Natural killer cell (primary cell): ENCODE measurements around the gene SLC2A13. TPM values are rescaled to one million over a fixed set of nuclear protein-coding genes. Genes with fewer than 3 reads are reported as not detected.

Source experiments
- ATAC-seq, 3 donors: fragments of 150-1000 bp in 2 of 3; fragments of 200-7000 bp in 1 of 3; cut with Tn5 transposase; 1 replicate in 1 of 3; 2 replicates in 2 of 3; pipeline ENCODE4 v1.10.0; 2021; ENCODE audit warnings: mild to moderate bottlenecking in 2 of 3, moderate library complexity in 2 of 3
- DNase-seq, 2 donors: peaks; one replicate each; pipeline versions ENCODE4 v3.0.0 to v3.0.0-alpha.2; 2013 to 2021; ENCODE audit warnings: mixed read lengths in 1 of 2
- H3K27ac ChIP-seq: one replicate; pipeline ENCODE4 v1.5.1; 2013; ENCODE audit warnings: mild to moderate bottlenecking, low read length
- H3K27me3 ChIP-seq: one replicate; pipeline ENCODE4 v1.6.1; 2013; ENCODE audit warnings: low read length; ENCODE audit not compliant: control insufficient read depth, insufficient read depth
- H3K36me3 ChIP-seq: one replicate; pipeline ENCODE4 v1.6.1; 2013; ENCODE audit warnings: low read length; ENCODE audit not compliant: control insufficient read depth, insufficient read depth
- H3K4me1 ChIP-seq: one replicate; pipeline ENCODE4 v1.6.1; 2013; ENCODE audit warnings: low read length; ENCODE audit not compliant: control insufficient read depth, insufficient read depth
- H3K4me3 ChIP-seq: one replicate; pipeline ENCODE4 v1.5.1; 2013; ENCODE audit warnings: low read length
- H3K9me3 ChIP-seq: one replicate; pipeline ENCODE4 v1.6.1; 2013; ENCODE audit warnings: low read length; ENCODE audit not compliant: control insufficient read depth, insufficient read depth
- H3K27ac Mint-ChIP-seq, 2 donors: one replicate each; pipeline ENCODE4 v1.8.0; 2022; ENCODE audit warnings: mild to moderate bottlenecking in 2 of 2, mixed read lengths in 2 of 2, moderate library complexity in 1 of 2
- H3K27me3 Mint-ChIP-seq, 2 donors: one replicate each; pipeline ENCODE4 v1.8.0; 2022; ENCODE audit warnings: low read depth in 2 of 2, mixed read lengths in 2 of 2
- H3K36me3 Mint-ChIP-seq: one replicate; pipeline ENCODE4 v1.8.0; 2022; ENCODE audit warnings: mixed read lengths
- H3K4me1 Mint-ChIP-seq, 2 donors: one replicate each; pipeline ENCODE4 v1.8.0; 2022; ENCODE audit warnings: mixed read lengths in 2 of 2
- H3K4me3 Mint-ChIP-seq: one replicate; pipeline ENCODE4 v1.8.0; 2022; ENCODE audit warnings: mild to moderate bottlenecking, moderate library complexity, mixed read lengths
- H3K9me3 Mint-ChIP-seq, 2 donors: one replicate each; pipeline ENCODE4 v1.8.0; 2022; ENCODE audit warnings: mixed read lengths in 2 of 2
- CTCF ChIP-seq: fragments of 200-600 bp; IDR thresholded peaks from one replicate; pipeline ENCODE4 v1.8.0; 2022; ENCODE audit warnings: antibody characterized with exemption
- WGBS: methylation state at CpG from one replicate; pipeline ENCODE4 v1.1.7; 2013; ENCODE audit warnings: missing lambda C conversion rate; ENCODE audit not compliant: insufficient coverage; 5-methylcytosine and 5-hydroxymethylcytosine counted together
- intact Hi-C: fragments of 100-400 bp; cut with micrococcal nuclease; formaldehyde crosslinking; loops from one replicate; pipeline ENCODE4 v1.14.2; 2022
- total RNA-seq, 4 donors: library from RNA; stranded (reverse); fragments of 120-200 nt in 1 of 4; gene quantifications; one replicate each; pipeline versions ENCODE4 v1.2.3 to v1.2.4, GENCODE V29; 2013 to 2022

SLC2A13 gene
- total RNA-seq, 3 donors from 2014 or later (not counting 1 experiment from before 2014, with no cell fraction given), result 6.0 to 10.9 (median 8.7) TPM

GRCh38 chr12:39839072-39839471 is 266.8 kb downstream of the SLC2A13 start:
- TF ChIP-seq CTCF, result no peak
- Mint-ChIP-seq H3K27ac (no peak overlapping the region), H3K27me3 (no peaks in the 10 kb centered on the region), H3K36me3 (no peaks in the 10 kb centered on the region), H3K4me3 (no peak overlapping the region), H3K4me1 (no peaks in the 10 kb centered on the region), H3K9me3 (no peaks in the 10 kb centered on the region)
- intact Hi-C loops, result no loop called here
- WGBS, result 97% methylated on average over 4 of the region's 6 CpGs
- H3K4me1 ChIP-seq, result no peaks in the 10 kb centered on the region
- H3K9me3 ChIP-seq, result no peaks in the 10 kb centered on the region
- no peaks in the 10 kb centered on the region for H3K36me3 ChIP-seq
- H3K4me3 ChIP-seq, result no peak overlapping the region
- no peaks in the 10 kb centered on the region for H3K27me3 ChIP-seq
- ATAC-seq, result no peak
- DNase-seq, result no peak
- H3K27ac ChIP-seq, result no peak overlapping the region

- H3K9me3 ChIP-seq, result no peaks in the 10 kb centered on the region
- H3K36me3 ChIP-seq, result no peaks in the 10 kb centered on the region
- H3K4me1 Mint-ChIP-seq, result no peaks in the 10 kb centered on the region
- H3K4me1 ChIP-seq, result no peaks in the 10 kb centered on the region
- no peak for ATAC-seq
- no peak overlapping the region for H3K27ac ChIP-seq
- intact Hi-C loops, result no loop called here
- H3K9me3 Mint-ChIP-seq, result no peaks in the 10 kb centered on the region
- no peak overlapping the region for H3K27ac Mint-ChIP-seq
- no peak overlapping the region for H3K4me3 Mint-ChIP-seq
- no peaks in the 10 kb centered on the region for H3K27me3 Mint-ChIP-seq
- DNase-seq, result no peak
- WGBS, result 82% methylated on average over 2 of the region's 4 CpGs
- no peaks in the 10 kb centered on the region for H3K36me3 Mint-ChIP-seq
- H3K27me3 ChIP-seq, result no peaks in the 10 kb centered on the region
- TF ChIP-seq CTCF, result no peak
- H3K4me3 ChIP-seq, result no peak overlapping the region
Observed at GRCh38 chr12:39835517-39836489, 270.1 kb downstream of the SLC2A13 start.

- no peak overlapping the region for H3K27ac Mint-ChIP-seq
- Histone ChIP-seq H3K9me3 (no peaks in the 10 kb centered on the region), H3K4me3 (no peak overlapping the region), H3K36me3 (no peaks in the 10 kb centered on the region), H3K27ac (no peak overlapping the region), H3K4me1 (no peaks in the 10 kb centered on the region), H3K27me3 (no peaks in the 10 kb centered on the region)
- TF ChIP-seq CTCF, result no peak
- H3K4me1 Mint-ChIP-seq, result no peaks in the 10 kb centered on the region
- WGBS, result 10% methylated on average over 1 of the region's 1 CpG
- H3K27me3 Mint-ChIP-seq, result no peaks in the 10 kb centered on the region
- no peaks in the 10 kb centered on the region for H3K36me3 Mint-ChIP-seq
- no peaks in the 10 kb centered on the region for H3K9me3 Mint-ChIP-seq
- H3K4me3 Mint-ChIP-seq, result no peak overlapping the region
- ATAC-seq (no peak), DNase-seq (no peak)
- intact Hi-C loops, result no loop called here
Observed at GRCh38 chr12:39831587-39832315, 274.1 kb downstream of the SLC2A13 start.
